ENCODE measurements around the gene THNSL1.

THNSL1 gene

GRCh38 chr10:25057886-25058285 lies 41.5 kb downstream of the THNSL1 start:
- no peak for DNase-seq (ENCODE audit: low spot score)

- no peak for DNase-seq (ENCODE audit: low spot score)
Measured at GRCh38 chr10:25059990-25060389, 43.6 kb downstream of the THNSL1 start.

GRCh38 chr10:25061125-25061524 lies 44.7 kb downstream of the THNSL1 start:
- no peak for DNase-seq (ENCODE audit: low spot score)

- no peak for DNase-seq (ENCODE audit: low spot score)
Measured at GRCh38 chr10:25061711-25062449, 45.5 kb downstream of the THNSL1 start.

- no peak for DNase-seq (ENCODE audit: low spot score)
Measured at GRCh38 chr10:25063157-25063556, 46.7 kb downstream of the THNSL1 start.

GRCh38 chr10:25063644-25064043 lies 47.2 kb downstream of the THNSL1 start:
- DNase-seq (ENCODE audit: low spot score): no peak

GRCh38 chr10:25064401-25064800 lies 48.0 kb downstream of the THNSL1 start:
- no peak for DNase-seq (ENCODE audit: low spot score)

DNA sequence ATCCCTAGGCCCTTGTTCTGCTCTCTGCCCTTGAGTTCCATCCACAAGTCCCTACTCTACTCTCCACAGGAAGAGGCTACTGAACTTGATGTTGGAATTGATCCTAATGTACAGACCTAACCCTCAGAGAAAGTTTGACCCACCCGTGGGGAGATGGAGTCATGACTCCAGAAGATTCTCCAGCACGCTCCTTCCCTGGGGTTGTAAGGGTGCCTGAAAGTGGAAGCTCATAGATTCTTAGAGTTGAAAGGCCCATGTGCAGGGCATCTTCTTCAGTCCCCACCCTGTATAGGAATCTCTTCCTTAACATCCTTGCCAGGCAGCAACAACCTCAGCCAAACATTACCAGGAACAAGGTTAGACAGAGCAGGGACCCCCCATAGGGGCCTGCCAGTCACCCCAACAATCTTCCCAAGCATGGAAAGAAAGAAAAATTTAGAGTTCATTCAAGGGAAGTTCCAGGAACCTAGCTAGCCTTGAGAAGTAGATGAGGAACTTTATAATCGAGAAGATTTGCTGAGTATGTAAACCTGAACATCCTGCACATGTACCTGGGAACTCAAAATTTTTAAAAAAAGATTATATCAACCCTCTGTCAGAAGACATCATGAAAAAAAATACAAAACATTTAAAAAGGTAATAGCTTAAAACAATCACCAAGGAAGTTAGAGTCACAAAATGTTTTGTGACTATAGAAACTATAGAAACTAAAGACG lies 49.5 kb downstream of the THNSL1 start:
- no peak for DNase-seq (ENCODE audit: low spot score)

GRCh38 chr10:25068152-25069058 lies 52.0 kb downstream of the THNSL1 start:
- peak; percentile 69 for DNase-seq (ENCODE audit: low spot score)

- DNase-seq (ENCODE audit: low spot score): no peak
Measured at GRCh38 chr10:25071227-25071626, 54.8 kb downstream of the THNSL1 start.

DNA sequence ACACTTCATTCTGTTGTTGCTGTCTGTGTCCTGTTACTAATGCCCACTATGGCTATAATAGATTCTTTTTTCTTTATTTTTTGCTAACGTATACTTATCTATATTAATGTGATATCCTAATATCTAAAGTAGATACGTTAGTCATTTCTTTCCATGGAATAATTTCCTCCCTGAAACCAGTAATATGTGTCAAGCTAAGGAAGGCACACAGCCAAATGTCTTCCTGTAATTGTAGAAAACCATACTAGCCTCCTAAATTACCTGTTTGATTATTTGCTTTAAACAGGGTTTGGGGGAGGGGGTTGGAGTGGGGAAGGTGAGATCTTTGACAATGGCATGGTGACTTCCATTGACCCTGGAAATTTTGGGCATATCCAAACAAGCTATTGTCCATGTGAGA lies 56.4 kb downstream of the THNSL1 start:
- no peak for DNase-seq (ENCODE audit: low spot score)

DNA sequence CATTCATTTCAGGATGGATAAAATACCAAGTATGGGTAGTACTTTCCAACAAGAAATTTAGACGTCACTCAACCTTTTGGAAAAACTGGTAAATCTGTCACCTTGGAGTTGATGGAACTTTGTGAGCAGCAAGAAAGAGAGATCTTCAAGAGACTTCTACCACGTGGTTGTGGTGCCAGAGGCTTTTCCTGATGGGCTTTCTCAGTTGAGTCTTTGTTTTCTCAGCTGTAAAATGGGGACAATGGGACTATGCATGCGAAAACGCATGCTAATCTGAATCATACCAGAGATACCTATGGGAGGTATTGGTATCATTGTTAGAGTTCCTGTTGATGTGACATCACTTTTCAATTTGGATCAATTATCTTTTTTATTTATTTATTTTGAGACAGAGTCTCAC lies 59.4 kb downstream of the THNSL1 start:
- no peak for DNase-seq (ENCODE audit: low spot score)
